HEK293T (cell line): ENCODE measurements around the gene AHDC1.

Source experiments
- ARNT ChIP-seq: fragments of 450-650 bp; IDR thresholded peaks from 2 replicates; pipeline ENCODE4 v1.6.1; 2017; ENCODE audit warnings: mild to moderate bottlenecking
- BHLHE40 ChIP-seq: fragments of 450-650 bp; IDR thresholded peaks from 2 replicates; pipeline ENCODE4 v1.6.1; 2016; ENCODE audit warnings: mild to moderate bottlenecking, moderate library complexity, borderline replicate concordance
- ELF4 ChIP-seq: fragments of 450-650 bp; IDR thresholded peaks from 2 replicates; pipeline ENCODE4 v1.6.1; 2017; ENCODE audit warnings: antibody characterized with exemption
- FOXA1 ChIP-seq: fragments of 450-650 bp; IDR thresholded peaks from 2 replicates; pipeline ENCODE4 v1.6.1; 2016; ENCODE audit warnings: mild to moderate bottlenecking
- FOXM1 ChIP-seq: fragments of 450-650 bp; IDR thresholded peaks from 2 replicates; pipeline ENCODE4 v1.6.1; 2017; ENCODE audit warnings: mild to moderate bottlenecking, borderline replicate concordance
- L3MBTL2 ChIP-seq: fragments of 450-650 bp; conservative IDR thresholded peaks from 2 replicates; pipeline ENCODE4 v1.6.1; 2016; ENCODE audit warnings: mild to moderate bottlenecking
- NFRKB ChIP-seq: fragments of 450-650 bp; IDR thresholded peaks from 2 replicates; pipeline ENCODE4 v1.6.1; 2016; ENCODE audit warnings: mild to moderate bottlenecking, moderate library complexity
- PKNOX1 ChIP-seq: fragments of 450-650 bp; IDR thresholded peaks from 2 replicates; pipeline ENCODE4 v1.6.1; 2016
- SP1 ChIP-seq: fragments of 450-650 bp; IDR thresholded peaks from 2 replicates; pipeline ENCODE4 v1.6.1; 2017
- SUZ12 ChIP-seq: fragments of 450-650 bp; IDR thresholded peaks from 2 replicates; pipeline ENCODE4 v1.6.1; 2016; ENCODE audit warnings: mild to moderate bottlenecking
- TARDBP ChIP-seq: fragments of 450-650 bp; IDR thresholded peaks from 2 replicates; pipeline ENCODE4 v1.6.1; 2016
- ZNF384 ChIP-seq: fragments of 450-650 bp; IDR thresholded peaks from 2 replicates; pipeline ENCODE4 v1.6.1; 2016

- no peak for TF ChIP-seq ELF4
- no peak for TF ChIP-seq SUZ12
- no peak for TF ChIP-seq FOXA1
- no peak for TF ChIP-seq SP1
- TF ChIP-seq BHLHE40 = no peak
- TF ChIP-seq FOXM1 = no peak
- TF ChIP-seq ARNT = no peak
- TF ChIP-seq ZNF384 = no peak
- TF ChIP-seq TARDBP = no peak
- no peak for TF ChIP-seq L3MBTL2
- no peak for TF ChIP-seq NFRKB
- TF ChIP-seq PKNOX1 = no peak
These were observed 95.8 kb downstream of the AHDC1 start for GRCh38 chr1:27507960-27508665.
